ENCODE data around the gene NFIA. TPM values are rescaled to one million over a fixed set of nuclear protein-coding genes. Genes with fewer than 3 reads are reported as not detected.

The NFIA gene
- total and polyA plus RNA-seq, 9 of the 15 experiments (the other 6 are each of a cell fraction or from before 2014, with no cell fraction given): 5.3 to 24.9 (median 9.8) TPM

DNA sequence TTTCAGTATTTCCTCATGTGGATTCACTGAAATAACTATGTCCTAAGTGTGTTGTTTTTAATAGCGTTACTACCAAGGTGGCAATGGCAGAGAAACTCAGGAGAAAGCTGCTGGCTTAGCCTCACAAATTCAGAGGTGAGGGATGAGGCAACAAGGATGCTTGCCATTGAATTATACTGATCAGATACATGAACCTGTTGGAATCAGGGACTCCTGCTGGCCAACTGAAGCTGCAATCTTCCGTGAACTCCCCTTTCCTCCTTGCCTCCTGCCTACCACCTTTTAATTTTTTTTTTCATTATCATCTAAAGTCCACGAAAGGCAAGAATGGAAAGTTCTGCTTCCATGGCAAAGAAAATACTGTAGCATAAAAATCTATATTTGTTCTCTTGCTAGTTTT lies 254.7 kb downstream of the NFIA start:
- H3K27ac ChIP-seq (ENCODE audit: extremely low read depth, low read depth, low read length): no peak overlapping the region
- in situ Hi-C loops (cut with MboI) (no loop called here), intact Hi-C loops (cut with micrococcal nuclease) (no loop called here)
- ATAC-seq (no peak), FAIRE-seq (no peak), DNase-seq (ENCODE audit: extremely low read depth in 1 of 4, low spot score in 3 of 4) (no peak)
- no peaks in the 10 kb centered on the region for H3K9me1 ChIP-seq (ENCODE audit: control insufficient read depth, insufficient read depth, low read length)
- no peaks in the 10 kb centered on the region; the same call in 1 of the 2 replicates for H4K20me1 ChIP-seq (replicated peaks; ENCODE audit: control insufficient read depth, insufficient read depth, low read length)
- CTCF ChIA-PET (ENCODE audit: low intra/inter-chr PET ratio): no interaction called here
- H3K4me3 ChIP-seq: no peak overlapping the region
- no peaks in the 10 kb centered on the region for H3K27me3 ChIP-seq (ENCODE audit: control insufficient read depth in 2 of 2, insufficient read depth in 2 of 2, low read length in 2 of 2)
- H3K4me1 ChIP-seq (replicated peaks in 1 of 2; ENCODE audit: control insufficient read depth in 2 of 2, insufficient read depth in 2 of 2, low read length in 2 of 2): peaks cover 0 to 6% of the 10 kb centered on the region in 2 experiments; a peak in 2 of 5 replicates
- H2AFZ ChIP-seq (ENCODE audit: low read depth, low read length): no peak overlapping the region
- 65% methylated on average over 3 of the region's 3 CpGs for WGBS (ENCODE audit: insufficient coverage, low coverage, missing lambda C conversion rate)
- H3K9me3 ChIP-seq (replicated peaks; ENCODE audit: control insufficient read depth, insufficient read depth, low read depth, low read length): no peaks in the 10 kb centered on the region
- POLR2A ChIA-PET: no interaction called here
- no TSS peak for BruUV-seq (replicated peaks)
- no peaks in the 10 kb centered on the region for H3K79me2 ChIP-seq (ENCODE audit: control insufficient read depth, insufficient read depth, low read length)
- TF ChIP-seq KAT7 (CRISPR knock-in tag; IDR thresholded peaks at IDR 0.05; ENCODE audit: borderline replicate concordance) (no peak), NFE2L1 (tag; IDR thresholded peaks at IDR 0.05; ENCODE audit: borderline replicate concordance, low read depth) (no peak), HDAC3 (IDR thresholded peaks at IDR 0.05; ENCODE audit: borderline replicate concordance, partially characterized antibody) (no peak), SMAD3 (CRISPR knock-in tag; conservative IDR thresholded peaks at IDR 0.05) (no peak), TRIM28 (IDR thresholded peaks at IDR 0.05) (no peak), U2AF1 (optimal IDR thresholded peaks at IDR 0.05; ENCODE audit: low read depth, low read length) (no peak), CEBPB (tag; IDR thresholded peaks at IDR 0.05) (no peak), SETDB1 (IDR thresholded peaks at IDR 0.05; ENCODE audit: low read length) (no peak), SIN3A (IDR thresholded peaks at IDR 0.05; ENCODE audit: borderline replicate concordance in 2 of 2, control insufficient read depth in 1 of 2, low read depth in 2 of 2, low read length in 2 of 2) (no peak), ZNF239 (CRISPR knock-in tag; IDR thresholded peaks at IDR 0.05) (no peak), DNMT1 (IDR thresholded peaks at IDR 0.05) (no peak), PYGO2 (tag; IDR thresholded peaks at IDR 0.05) (no peak), THRAP3 (IDR thresholded peaks at IDR 0.05; ENCODE audit: borderline replicate concordance) (no peak), MED1 (CRISPR knock-in tag; IDR thresholded peaks at IDR 0.05; ENCODE audit: borderline replicate concordance) (no peak), CBFA2T3 (IDR thresholded peaks at IDR 0.05) (no peak), WHSC1 (IDR thresholded peaks at IDR 0.05; ENCODE audit: low read length) (no peak)
- TF ChIP-seq, protein P1, sequence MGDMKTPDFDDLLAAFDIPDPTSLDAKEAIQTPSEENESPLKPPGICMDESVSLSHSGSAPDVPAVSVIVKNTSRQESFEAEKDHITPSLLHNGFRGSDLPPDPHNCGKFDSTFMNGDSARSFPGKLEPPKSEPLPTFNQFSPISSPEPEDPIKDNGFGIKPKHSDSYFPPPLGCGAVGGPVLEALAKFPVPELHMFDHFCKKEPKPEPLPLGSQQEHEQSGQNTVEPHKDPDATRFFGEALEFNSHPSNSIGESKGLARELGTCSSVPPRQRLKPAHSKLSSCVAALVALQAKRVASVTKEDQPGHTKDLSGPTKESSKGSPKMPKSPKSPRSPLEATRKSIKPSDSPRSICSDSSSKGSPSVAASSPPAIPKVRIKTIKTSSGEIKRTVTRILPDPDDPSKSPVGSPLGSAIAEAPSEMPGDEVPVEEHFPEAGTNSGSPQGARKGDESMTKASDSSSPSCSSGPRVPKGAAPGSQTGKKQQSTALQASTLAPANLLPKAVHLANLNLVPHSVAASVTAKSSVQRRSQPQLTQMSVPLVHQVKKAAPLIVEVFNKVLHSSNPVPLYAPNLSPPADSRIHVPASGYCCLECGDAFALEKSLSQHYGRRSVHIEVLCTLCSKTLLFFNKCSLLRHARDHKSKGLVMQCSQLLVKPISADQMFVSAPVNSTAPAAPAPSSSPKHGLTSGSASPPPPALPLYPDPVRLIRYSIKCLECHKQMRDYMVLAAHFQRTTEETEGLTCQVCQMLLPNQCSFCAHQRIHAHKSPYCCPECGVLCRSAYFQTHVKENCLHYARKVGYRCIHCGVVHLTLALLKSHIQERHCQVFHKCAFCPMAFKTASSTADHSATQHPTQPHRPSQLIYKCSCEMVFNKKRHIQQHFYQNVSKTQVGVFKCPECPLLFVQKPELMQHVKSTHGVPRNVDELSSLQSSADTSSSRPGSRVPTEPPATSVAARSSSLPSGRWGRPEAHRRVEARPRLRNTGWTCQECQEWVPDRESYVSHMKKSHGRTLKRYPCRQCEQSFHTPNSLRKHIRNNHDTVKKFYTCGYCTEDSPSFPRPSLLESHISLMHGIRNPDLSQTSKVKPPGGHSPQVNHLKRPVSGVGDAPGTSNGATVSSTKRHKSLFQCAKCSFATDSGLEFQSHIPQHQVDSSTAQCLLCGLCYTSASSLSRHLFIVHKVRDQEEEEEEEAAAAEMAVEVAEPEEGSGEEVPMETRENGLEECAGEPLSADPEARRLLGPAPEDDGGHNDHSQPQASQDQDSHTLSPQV (IDR thresholded peaks at IDR 0.05): no peak
- TF ChIP-seq, protein P2, sequence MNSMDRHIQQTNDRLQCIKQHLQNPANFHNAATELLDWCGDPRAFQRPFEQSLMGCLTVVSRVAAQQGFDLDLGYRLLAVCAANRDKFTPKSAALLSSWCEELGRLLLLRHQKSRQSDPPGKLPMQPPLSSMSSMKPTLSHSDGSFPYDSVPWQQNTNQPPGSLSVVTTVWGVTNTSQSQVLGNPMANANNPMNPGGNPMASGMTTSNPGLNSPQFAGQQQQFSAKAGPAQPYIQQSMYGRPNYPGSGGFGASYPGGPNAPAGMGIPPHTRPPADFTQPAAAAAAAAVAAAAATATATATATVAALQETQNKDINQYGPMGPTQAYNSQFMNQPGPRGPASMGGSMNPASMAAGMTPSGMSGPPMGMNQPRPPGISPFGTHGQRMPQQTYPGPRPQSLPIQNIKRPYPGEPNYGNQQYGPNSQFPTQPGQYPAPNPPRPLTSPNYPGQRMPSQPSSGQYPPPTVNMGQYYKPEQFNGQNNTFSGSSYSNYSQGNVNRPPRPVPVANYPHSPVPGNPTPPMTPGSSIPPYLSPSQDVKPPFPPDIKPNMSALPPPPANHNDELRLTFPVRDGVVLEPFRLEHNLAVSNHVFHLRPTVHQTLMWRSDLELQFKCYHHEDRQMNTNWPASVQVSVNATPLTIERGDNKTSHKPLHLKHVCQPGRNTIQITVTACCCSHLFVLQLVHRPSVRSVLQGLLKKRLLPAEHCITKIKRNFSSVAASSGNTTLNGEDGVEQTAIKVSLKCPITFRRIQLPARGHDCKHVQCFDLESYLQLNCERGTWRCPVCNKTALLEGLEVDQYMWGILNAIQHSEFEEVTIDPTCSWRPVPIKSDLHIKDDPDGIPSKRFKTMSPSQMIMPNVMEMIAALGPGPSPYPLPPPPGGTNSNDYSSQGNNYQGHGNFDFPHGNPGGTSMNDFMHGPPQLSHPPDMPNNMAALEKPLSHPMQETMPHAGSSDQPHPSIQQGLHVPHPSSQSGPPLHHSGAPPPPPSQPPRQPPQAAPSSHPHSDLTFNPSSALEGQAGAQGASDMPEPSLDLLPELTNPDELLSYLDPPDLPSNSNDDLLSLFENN (IDR thresholded peaks at IDR 0.05; ENCODE audit: low read depth in 2 of 2, low read length in 2 of 2): no peak
- H3K4me2 ChIP-seq (ENCODE audit: insufficient read depth, low read length): no peak overlapping the region
- H3K36me3 ChIP-seq (ENCODE audit: control insufficient read depth, insufficient read depth, low read length): peaks cover 21% of the 10 kb centered on the region
- no peak overlapping the region for H3K9ac ChIP-seq (ENCODE audit: insufficient read depth in 1 of 2, low read depth in 2 of 2, low read length in 2 of 2)
